ENCODE measurements around the gene CCDC146.
"Not testable (repeated sequence)": the region's sequence is repeated elsewhere in the genome, so short reads cannot be mapped to it uniquely, and the experiment has no call there.

DNA sequence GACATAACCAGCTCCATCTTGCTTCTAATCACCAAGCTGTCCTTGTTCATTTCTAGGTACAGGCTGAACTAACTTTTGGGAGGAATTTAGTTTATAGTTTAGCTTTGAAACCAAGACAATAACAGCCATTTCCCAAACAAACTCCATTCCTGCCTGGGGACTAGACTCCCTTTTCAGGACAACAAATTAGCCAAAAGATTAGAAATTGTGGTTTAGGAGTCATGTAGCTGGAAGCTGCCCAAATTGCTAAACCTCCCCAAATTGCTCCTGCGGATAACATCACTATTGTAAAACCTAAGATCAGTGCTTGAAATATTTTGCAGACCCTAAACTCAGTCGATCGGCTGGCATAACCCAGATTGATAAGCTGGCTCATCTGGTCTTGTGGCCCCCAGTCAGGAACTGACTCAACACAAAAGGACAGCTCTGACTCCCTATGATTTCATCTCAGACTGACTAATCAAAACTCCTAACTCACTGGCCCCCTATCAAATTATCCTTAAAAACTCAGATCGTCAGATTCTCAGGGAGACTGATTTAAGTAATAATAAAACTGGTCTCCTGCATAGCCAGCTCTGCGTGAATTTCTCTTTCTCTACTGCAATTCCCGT is 47.5 kb upstream of the CCDC146 start:
- TF ChIP-seq CHD4 (IDR thresholded peaks at IDR 0.05; ENCODE audit: insufficient read depth, insufficient replicate concordance, low read depth, low read length, poor library complexity, severe bottlenecking); JUND (IDR thresholded peaks at IDR 0.05; ENCODE audit: borderline replicate concordance, low read depth, low read length); JUND (tag; IDR thresholded peaks at IDR 0.05; ENCODE audit: borderline replicate concordance, low read depth, low read length); YY1 (IDR thresholded peaks at IDR 0.05; ENCODE audit: borderline replicate concordance in 1 of 3, control insufficient read depth in 1 of 3, extremely low read depth in 1 of 3, insufficient read depth in 3 of 3, insufficient read length in 1 of 3, insufficient replicate concordance in 2 of 3, low read depth in 1 of 3, low read length in 2 of 3); ZNF263 (CRISPR knock-in tag; IDR thresholded peaks at IDR 0.05; ENCODE audit: borderline replicate concordance); RCOR1 (IDR thresholded peaks at IDR 0.05; ENCODE audit: borderline replicate concordance in 1 of 2, low read depth in 2 of 2, low read length in 2 of 2); STAT6 (CRISPR knock-in tag; IDR thresholded peaks at IDR 0.05): not testable (repeated sequence)

All from K562 (cell line).